Ishikawa (cell line): ENCODE data around the gene CDC42EP3.

ENCODE experiments used
- CREB1 ChIP-seq: IDR thresholded peaks from 2 replicates; pipeline ENCODE4 v1.6.1; 2012; ENCODE audit warnings: low read depth
- EP300 ChIP-seq: IDR thresholded peaks from 2 replicates; pipeline ENCODE4 v1.6.1; 2012; ENCODE audit warnings: borderline replicate concordance
- RAD21 ChIP-seq: IDR thresholded peaks from 2 replicates; pipeline ENCODE4 v1.6.1; 2012; ENCODE audit warnings: low read depth
- TAF1 ChIP-seq: IDR thresholded peaks from 2 replicates; pipeline ENCODE4 v1.6.1; 2012; ENCODE audit warnings: low read depth, mild to moderate bottlenecking
- TCF12 ChIP-seq: IDR thresholded peaks from 2 replicates; pipeline ENCODE4 v1.6.1; 2012; ENCODE audit warnings: low read depth
- YY1 ChIP-seq: IDR thresholded peaks from 2 replicates; pipeline ENCODE4 v1.6.1; 2012; ENCODE audit warnings: low read depth
- TF ChIP-seq, protein P1 (sequence below): IDR thresholded peaks from 2 replicates; pipeline ENCODE4 v1.6.1; 2012; ENCODE audit warnings: low read depth, mild to moderate bottlenecking

DNA sequence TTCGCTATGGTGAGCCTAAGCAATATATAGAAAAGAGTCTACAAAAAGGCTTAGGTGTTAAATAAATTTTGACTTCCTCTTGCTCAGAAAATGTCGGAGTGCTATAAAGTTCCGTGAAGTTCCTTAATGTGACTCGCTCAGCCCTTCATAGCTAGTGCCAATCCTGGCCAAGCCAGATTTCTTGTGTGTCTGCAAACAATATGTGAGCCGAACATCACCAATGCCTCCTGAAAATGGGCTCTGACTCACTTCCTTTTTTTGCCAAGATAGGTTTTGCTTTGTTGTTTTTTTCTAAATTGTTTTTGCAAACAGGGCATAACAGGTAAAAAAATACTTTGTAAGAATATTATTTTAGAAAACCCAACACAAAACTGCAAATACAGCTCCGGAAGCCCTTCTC is 26.1 kb downstream of the CDC42EP3 start:
- TF ChIP-seq TAF1 (no peak), EP300 (no peak), RAD21 (no peak), CREB1 (no peak), TCF12 (no peak), YY1 (no peak)
- TF ChIP-seq, protein P1, sequence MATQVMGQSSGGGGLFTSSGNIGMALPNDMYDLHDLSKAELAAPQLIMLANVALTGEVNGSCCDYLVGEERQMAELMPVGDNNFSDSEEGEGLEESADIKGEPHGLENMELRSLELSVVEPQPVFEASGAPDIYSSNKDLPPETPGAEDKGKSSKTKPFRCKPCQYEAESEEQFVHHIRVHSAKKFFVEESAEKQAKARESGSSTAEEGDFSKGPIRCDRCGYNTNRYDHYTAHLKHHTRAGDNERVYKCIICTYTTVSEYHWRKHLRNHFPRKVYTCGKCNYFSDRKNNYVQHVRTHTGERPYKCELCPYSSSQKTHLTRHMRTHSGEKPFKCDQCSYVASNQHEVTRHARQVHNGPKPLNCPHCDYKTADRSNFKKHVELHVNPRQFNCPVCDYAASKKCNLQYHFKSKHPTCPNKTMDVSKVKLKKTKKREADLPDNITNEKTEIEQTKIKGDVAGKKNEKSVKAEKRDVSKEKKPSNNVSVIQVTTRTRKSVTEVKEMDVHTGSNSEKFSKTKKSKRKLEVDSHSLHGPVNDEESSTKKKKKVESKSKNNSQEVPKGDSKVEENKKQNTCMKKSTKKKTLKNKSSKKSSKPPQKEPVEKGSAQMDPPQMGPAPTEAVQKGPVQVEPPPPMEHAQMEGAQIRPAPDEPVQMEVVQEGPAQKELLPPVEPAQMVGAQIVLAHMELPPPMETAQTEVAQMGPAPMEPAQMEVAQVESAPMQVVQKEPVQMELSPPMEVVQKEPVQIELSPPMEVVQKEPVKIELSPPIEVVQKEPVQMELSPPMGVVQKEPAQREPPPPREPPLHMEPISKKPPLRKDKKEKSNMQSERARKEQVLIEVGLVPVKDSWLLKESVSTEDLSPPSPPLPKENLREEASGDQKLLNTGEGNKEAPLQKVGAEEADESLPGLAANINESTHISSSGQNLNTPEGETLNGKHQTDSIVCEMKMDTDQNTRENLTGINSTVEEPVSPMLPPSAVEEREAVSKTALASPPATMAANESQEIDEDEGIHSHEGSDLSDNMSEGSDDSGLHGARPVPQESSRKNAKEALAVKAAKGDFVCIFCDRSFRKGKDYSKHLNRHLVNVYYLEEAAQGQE = no peak
